ENCODE measurements around the gene TMEM203.

DNA sequence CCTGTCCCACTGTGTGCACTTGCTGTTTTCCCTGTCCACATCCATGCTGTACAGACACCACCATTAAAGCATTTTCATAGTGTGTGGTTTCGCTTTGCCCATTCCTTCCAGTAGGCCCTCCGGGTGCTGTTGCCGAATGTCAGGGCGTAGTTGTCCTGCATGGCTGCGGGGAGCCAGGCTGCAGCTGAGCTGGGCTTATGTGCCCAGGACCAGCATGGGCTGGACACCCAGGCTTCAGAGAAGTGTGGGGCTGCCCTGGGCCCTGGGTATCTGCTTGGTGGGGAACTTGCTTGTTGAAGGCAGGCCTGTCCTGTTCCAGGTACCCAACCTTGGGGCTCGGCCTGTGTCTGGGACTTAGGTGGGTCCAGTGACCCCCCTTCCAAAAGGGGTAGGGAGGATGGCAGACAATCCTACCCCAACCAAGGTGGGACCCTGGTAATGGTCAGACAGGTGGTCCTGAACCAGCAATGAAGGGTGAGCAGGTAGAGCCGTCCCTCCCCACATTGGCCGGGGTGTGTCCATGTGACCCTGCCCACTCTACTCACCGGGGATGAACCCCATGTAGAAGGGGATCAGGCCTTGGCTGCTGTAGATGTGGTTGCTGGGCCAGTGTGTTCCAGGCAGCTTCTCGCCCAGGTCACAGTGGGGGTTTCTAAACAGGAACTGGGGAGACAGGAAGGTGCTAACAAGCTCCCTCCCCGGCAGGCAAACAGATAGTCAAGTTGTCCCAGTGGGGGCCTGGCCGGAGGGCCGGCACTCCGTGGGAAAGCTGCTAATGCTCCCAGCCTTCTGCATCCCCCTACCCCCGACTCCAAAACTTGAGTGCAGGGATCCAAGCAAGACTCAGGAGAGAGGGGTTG, 38.4 kb upstream of the TMEM203 start:
- TF ChIP-seq, protein P1, sequence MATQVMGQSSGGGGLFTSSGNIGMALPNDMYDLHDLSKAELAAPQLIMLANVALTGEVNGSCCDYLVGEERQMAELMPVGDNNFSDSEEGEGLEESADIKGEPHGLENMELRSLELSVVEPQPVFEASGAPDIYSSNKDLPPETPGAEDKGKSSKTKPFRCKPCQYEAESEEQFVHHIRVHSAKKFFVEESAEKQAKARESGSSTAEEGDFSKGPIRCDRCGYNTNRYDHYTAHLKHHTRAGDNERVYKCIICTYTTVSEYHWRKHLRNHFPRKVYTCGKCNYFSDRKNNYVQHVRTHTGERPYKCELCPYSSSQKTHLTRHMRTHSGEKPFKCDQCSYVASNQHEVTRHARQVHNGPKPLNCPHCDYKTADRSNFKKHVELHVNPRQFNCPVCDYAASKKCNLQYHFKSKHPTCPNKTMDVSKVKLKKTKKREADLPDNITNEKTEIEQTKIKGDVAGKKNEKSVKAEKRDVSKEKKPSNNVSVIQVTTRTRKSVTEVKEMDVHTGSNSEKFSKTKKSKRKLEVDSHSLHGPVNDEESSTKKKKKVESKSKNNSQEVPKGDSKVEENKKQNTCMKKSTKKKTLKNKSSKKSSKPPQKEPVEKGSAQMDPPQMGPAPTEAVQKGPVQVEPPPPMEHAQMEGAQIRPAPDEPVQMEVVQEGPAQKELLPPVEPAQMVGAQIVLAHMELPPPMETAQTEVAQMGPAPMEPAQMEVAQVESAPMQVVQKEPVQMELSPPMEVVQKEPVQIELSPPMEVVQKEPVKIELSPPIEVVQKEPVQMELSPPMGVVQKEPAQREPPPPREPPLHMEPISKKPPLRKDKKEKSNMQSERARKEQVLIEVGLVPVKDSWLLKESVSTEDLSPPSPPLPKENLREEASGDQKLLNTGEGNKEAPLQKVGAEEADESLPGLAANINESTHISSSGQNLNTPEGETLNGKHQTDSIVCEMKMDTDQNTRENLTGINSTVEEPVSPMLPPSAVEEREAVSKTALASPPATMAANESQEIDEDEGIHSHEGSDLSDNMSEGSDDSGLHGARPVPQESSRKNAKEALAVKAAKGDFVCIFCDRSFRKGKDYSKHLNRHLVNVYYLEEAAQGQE (IDR thresholded peaks at IDR 0.05; ENCODE audit: low read depth) = no peak
- TF ChIP-seq TEAD4 (IDR thresholded peaks at IDR 0.05) (no peak), EP300 (IDR thresholded peaks at IDR 0.05; ENCODE audit: borderline replicate concordance) (0 out of 2 replicates have a peak, but pooled peaks have one; percentile 6), CEBPB (IDR thresholded peaks at IDR 0.05) (no peak), TCF12 (IDR thresholded peaks at IDR 0.05; ENCODE audit: low read depth) (0 out of 2 replicates have a peak, but pooled peaks have one; percentile 14), EGR1 (IDR thresholded peaks at IDR 0.05) (no peak), NFIC (IDR thresholded peaks at IDR 0.05) (no peak), RAD21 (IDR thresholded peaks at IDR 0.05; ENCODE audit: low read depth) (no peak)

Measured in Ishikawa (cell line).